HEK293 (cell line): ENCODE measurements around the gene BZW2.

Experiments used
- CTCF ChIP-seq: fragments of 450-650 bp; formaldehyde crosslinking; IDR thresholded peaks from 2 replicates; pipeline ENCODE4 v1.5.1; 2016; ENCODE audit warnings: missing biosample characterization, missing genetic modification characterization
- OVOL3 ChIP-seq: fragments of 450-650 bp; formaldehyde crosslinking; IDR thresholded peaks from 2 replicates; pipeline ENCODE4 v1.5.1; 2016; ENCODE audit warnings: missing biosample characterization, missing genetic modification characterization
- TF ChIP-seq, protein P1 (sequence below): fragments of 450-650 bp; formaldehyde crosslinking; IDR thresholded peaks from 2 replicates; pipeline ENCODE4 v1.5.1; 2016; ENCODE audit warnings: missing biosample characterization, missing genetic modification characterization

DNA sequence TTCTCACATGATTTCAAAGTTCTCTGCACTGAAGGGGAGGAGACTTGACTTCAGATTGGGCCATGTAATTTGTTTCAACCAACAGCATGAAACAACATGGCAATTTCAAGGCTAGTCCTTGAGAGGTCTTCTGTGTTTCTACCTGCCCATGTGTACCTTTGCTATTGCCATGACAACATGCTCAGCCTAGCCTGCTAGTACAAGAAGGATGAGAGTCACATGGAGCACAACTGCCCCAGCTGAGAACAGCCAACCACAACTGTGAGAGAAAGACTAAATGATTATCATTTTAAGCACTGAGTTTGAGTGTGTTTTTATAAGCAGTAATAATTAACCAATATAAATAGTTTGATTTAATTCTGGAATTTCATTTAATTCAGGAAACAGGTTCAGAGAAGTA lies 42.3 kb upstream of the BZW2 start:
- TF ChIP-seq CTCF (no peak), OVOL3 (tag by site-specific recombination) (no peak)
- TF ChIP-seq, protein P1, sequence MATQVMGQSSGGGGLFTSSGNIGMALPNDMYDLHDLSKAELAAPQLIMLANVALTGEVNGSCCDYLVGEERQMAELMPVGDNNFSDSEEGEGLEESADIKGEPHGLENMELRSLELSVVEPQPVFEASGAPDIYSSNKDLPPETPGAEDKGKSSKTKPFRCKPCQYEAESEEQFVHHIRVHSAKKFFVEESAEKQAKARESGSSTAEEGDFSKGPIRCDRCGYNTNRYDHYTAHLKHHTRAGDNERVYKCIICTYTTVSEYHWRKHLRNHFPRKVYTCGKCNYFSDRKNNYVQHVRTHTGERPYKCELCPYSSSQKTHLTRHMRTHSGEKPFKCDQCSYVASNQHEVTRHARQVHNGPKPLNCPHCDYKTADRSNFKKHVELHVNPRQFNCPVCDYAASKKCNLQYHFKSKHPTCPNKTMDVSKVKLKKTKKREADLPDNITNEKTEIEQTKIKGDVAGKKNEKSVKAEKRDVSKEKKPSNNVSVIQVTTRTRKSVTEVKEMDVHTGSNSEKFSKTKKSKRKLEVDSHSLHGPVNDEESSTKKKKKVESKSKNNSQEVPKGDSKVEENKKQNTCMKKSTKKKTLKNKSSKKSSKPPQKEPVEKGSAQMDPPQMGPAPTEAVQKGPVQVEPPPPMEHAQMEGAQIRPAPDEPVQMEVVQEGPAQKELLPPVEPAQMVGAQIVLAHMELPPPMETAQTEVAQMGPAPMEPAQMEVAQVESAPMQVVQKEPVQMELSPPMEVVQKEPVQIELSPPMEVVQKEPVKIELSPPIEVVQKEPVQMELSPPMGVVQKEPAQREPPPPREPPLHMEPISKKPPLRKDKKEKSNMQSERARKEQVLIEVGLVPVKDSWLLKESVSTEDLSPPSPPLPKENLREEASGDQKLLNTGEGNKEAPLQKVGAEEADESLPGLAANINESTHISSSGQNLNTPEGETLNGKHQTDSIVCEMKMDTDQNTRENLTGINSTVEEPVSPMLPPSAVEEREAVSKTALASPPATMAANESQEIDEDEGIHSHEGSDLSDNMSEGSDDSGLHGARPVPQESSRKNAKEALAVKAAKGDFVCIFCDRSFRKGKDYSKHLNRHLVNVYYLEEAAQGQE (tag by site-specific recombination) = no peak
